Breast epithelium (tissue), 3 donors: Measurements from ENCODE around the gene NRXN3.

Experiments
- POLR2A ChIP-seq: fragments of 450-650 bp; IDR thresholded peaks from one replicate; pipeline ENCODE4 v1.6.1; 2016; ENCODE audit warnings: antibody characterized with exemption, mild to moderate bottlenecking, moderate library complexity
- TF ChIP-seq, protein P1 (sequence below), 3 donors: fragments of 450-650 bp; IDR thresholded peaks; one replicate each; pipeline ENCODE4 v1.5.1; 2016 to 2017; ENCODE audit warnings: antibody characterized with exemption in 3 of 3, mild to moderate bottlenecking in 3 of 3, moderate library complexity in 3 of 3

DNA sequence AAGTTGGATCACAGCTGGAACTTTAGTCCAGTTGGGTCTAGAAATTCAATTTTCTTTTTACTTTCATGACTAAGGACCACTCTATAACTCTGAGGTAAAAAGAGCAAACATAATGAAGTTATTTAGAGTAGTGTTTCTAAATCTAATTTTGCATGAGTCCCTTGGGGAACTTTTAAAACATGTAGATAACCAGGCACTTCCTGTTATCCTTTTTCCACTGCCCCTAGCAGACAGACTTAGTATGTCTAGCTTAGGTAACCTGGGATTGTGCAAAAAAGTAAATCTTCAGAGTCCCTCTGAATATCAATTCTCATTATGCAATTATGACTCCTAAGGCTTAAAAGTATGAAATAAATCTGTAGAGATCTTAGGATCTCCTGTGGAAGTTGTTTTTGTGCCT, 1669.9 kb downstream of the NRXN3 start:
- TF ChIP-seq, protein P1, sequence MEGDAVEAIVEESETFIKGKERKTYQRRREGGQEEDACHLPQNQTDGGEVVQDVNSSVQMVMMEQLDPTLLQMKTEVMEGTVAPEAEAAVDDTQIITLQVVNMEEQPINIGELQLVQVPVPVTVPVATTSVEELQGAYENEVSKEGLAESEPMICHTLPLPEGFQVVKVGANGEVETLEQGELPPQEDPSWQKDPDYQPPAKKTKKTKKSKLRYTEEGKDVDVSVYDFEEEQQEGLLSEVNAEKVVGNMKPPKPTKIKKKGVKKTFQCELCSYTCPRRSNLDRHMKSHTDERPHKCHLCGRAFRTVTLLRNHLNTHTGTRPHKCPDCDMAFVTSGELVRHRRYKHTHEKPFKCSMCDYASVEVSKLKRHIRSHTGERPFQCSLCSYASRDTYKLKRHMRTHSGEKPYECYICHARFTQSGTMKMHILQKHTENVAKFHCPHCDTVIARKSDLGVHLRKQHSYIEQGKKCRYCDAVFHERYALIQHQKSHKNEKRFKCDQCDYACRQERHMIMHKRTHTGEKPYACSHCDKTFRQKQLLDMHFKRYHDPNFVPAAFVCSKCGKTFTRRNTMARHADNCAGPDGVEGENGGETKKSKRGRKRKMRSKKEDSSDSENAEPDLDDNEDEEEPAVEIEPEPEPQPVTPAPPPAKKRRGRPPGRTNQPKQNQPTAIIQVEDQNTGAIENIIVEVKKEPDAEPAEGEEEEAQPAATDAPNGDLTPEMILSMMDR (IDR thresholded peaks at IDR 0.05), result no peak
- TF ChIP-seq POLR2A, result no peak
